Liver (tissue), 9 donors: Measurements from ENCODE around the gene CUL3. TPM values are rescaled to one million over a fixed set of nuclear protein-coding genes. Genes with fewer than 3 reads are reported as not detected.

Source experiments
- DNase-seq: peaks from one replicate; pipeline ENCODE4 v3.0.0-alpha.2; 2017; ENCODE audit warnings: low spot score
- H3K27ac ChIP-seq, 2 donors: one replicate each; pipeline ENCODE4 v1.7.0; 2013; ENCODE audit warnings: inconsistent platforms in 2 of 2, low read length in 2 of 2, control low read depth in 1 of 2, low read depth in 1 of 2, mild to moderate bottlenecking in 1 of 2
- H3K27me3 ChIP-seq, 4 donors: one replicate each; pipeline versions ENCODE4 v1.6.1 to v1.7.0; 2013; ENCODE audit warnings: low read length in 3 of 4, inconsistent platforms in 1 of 4, mild to moderate bottlenecking in 1 of 4, moderate library complexity in 1 of 4; ENCODE audit not compliant: control insufficient read depth in 4 of 4, insufficient read depth in 4 of 4
- H3K36me3 ChIP-seq, 4 donors: one replicate each; pipeline versions ENCODE4 v1.6.1 to v1.7.0; 2013; ENCODE audit warnings: low read length in 3 of 4, mild to moderate bottlenecking in 3 of 4, low read depth in 1 of 4, moderate library complexity in 1 of 4; ENCODE audit not compliant: control insufficient read depth in 4 of 4, insufficient read depth in 3 of 4
- H3K4me1 ChIP-seq, 4 donors: one replicate each; pipeline versions ENCODE4 v1.6.1 to v1.7.0; 2013; ENCODE audit warnings: low read length in 3 of 4, mild to moderate bottlenecking in 3 of 4, moderate library complexity in 1 of 4; ENCODE audit not compliant: control insufficient read depth in 4 of 4, insufficient read depth in 4 of 4
- H3K4me3 ChIP-seq, 3 donors: one replicate each; pipeline versions ENCODE4 v1.6.1 to v1.7.0; 2013; ENCODE audit warnings: low read length in 3 of 3, control low read depth in 1 of 3, low read depth in 1 of 3, mild to moderate bottlenecking in 1 of 3
- H3K9ac ChIP-seq, 2 donors: one replicate each; pipeline ENCODE4 v1.7.0; 2013; ENCODE audit warnings: low read length in 2 of 2, mild to moderate bottlenecking in 2 of 2, moderate library complexity in 2 of 2, control low read depth in 1 of 2, low read depth in 1 of 2
- H3K9me3 ChIP-seq, 4 donors: one replicate each; pipeline versions ENCODE4 v1.6.1 to v1.7.0; 2013; ENCODE audit warnings: low read length in 3 of 4; ENCODE audit not compliant: control insufficient read depth in 4 of 4
- ATF3 ChIP-seq: IDR thresholded peaks from 2 replicates; pipeline ENCODE4 v1.6.1; 2016; ENCODE audit warnings: antibody characterized with exemption
- CTCF ChIP-seq: fragments of 150-350 bp; IDR thresholded peaks from 2 replicates; pipeline ENCODE4 v1.5.1; 2017; ENCODE audit warnings: improper control_type of control experiment, low read depth, low read length; ENCODE audit not compliant: missing input control
- EGR1 ChIP-seq, 2 donors: IDR thresholded peaks; 2 replicates each; pipeline ENCODE4 v1.6.1; 2016 to 2018; ENCODE audit warnings: antibody characterized with exemption in 2 of 2, low read depth in 2 of 2
- FOXA1 ChIP-seq: IDR thresholded peaks from 2 replicates; pipeline ENCODE4 v1.6.1; 2016; ENCODE audit warnings: antibody characterized with exemption
- FOXA2 ChIP-seq: IDR thresholded peaks from 2 replicates; pipeline ENCODE4 v1.6.1; 2016; ENCODE audit warnings: antibody characterized with exemption
- GABPA ChIP-seq, 2 donors: IDR thresholded peaks in 1 of 2; conservative IDR thresholded peaks in 1 of 2; 2 replicates each; pipeline ENCODE4 v1.6.1; 2016; ENCODE audit warnings: antibody characterized with exemption in 2 of 2, mild to moderate bottlenecking in 1 of 2, moderate library complexity in 1 of 2
- HNF4A ChIP-seq, 2 donors: conservative IDR thresholded peaks; 2 replicates each; pipeline ENCODE4 v1.6.1; 2016; ENCODE audit warnings: antibody characterized with exemption in 2 of 2, mild to moderate bottlenecking in 2 of 2
- HNF4G ChIP-seq: IDR thresholded peaks from 2 replicates; pipeline ENCODE4 v1.6.1; 2016; ENCODE audit warnings: antibody characterized with exemption
- JUND ChIP-seq, 2 donors: IDR thresholded peaks; 2 replicates each; pipeline ENCODE4 v1.6.1; 2016; ENCODE audit warnings: antibody characterized with exemption in 2 of 2
- MAX ChIP-seq: IDR thresholded peaks from 2 replicates; pipeline ENCODE4 v1.6.1; 2016; ENCODE audit warnings: antibody characterized with exemption
- NR2F2 ChIP-seq: IDR thresholded peaks from 2 replicates; pipeline ENCODE4 v1.6.1; 2016; ENCODE audit warnings: antibody characterized with exemption
- RAD21 ChIP-seq, 2 donors: IDR thresholded peaks; 2 replicates each; pipeline ENCODE4 v1.6.1; 2016; ENCODE audit warnings: antibody characterized with exemption in 2 of 2, mild to moderate bottlenecking in 2 of 2
- REST ChIP-seq: IDR thresholded peaks from 2 replicates; pipeline ENCODE4 v1.6.1; 2016; ENCODE audit warnings: antibody characterized with exemption, mild to moderate bottlenecking
- RXRA ChIP-seq, 2 donors: IDR thresholded peaks; 2 replicates each; pipeline ENCODE4 v1.6.1; 2017 to 2018; ENCODE audit warnings: antibody characterized with exemption in 2 of 2, mild to moderate bottlenecking in 1 of 2
- SP1 ChIP-seq: IDR thresholded peaks from 2 replicates; pipeline ENCODE4 v1.6.1; 2018; ENCODE audit warnings: antibody characterized with exemption, mild to moderate bottlenecking
- TAF1 ChIP-seq: conservative IDR thresholded peaks from 2 replicates; pipeline ENCODE4 v1.6.1; 2016; ENCODE audit warnings: antibody characterized with exemption, mild to moderate bottlenecking
- YY1 ChIP-seq: IDR thresholded peaks from 2 replicates; pipeline ENCODE4 v1.6.1; 2016; ENCODE audit warnings: antibody characterized with exemption, mild to moderate bottlenecking
- ZBTB33 ChIP-seq: IDR thresholded peaks from 2 replicates; pipeline ENCODE4 v1.6.1; 2016; ENCODE audit warnings: antibody characterized with exemption
- WGBS: extraction: QIAGEN DNeasy Blood & Tissue Kit; methylation state at CpG from one replicate; pipeline ENCODE4 v1.1.7; 2013; 5-methylcytosine and 5-hydroxymethylcytosine counted together
- polyA plus RNA-seq, 2 donors: library from polyadenylated mRNA; stranded (reverse) in 1 of 2; unstranded in 1 of 2; fragments of 200-250 nt in 1 of 2; fragments of >200 nt in 1 of 2; fragmentation: Nextera tagmentation in 1 of 2; extraction: Ambion mirVana in 1 of 2; gene quantifications; one replicate each; pipeline versions ENCODE4 v1.2.1 to v1.2.3, GENCODE V29; 2013 to 2015
- total RNA-seq, 2 donors: library from RNA; depleted of rRNA; stranded (reverse); fragments of >200 nt; gene quantifications; one replicate each; pipeline ENCODE4 v1.2.3, GENCODE V29; 2014
- donor health status: healthy.
- donor health status: healthy.
- donor health status: healthy.
- donor health status: healthy.
- donor health status: healthy.

The CUL3 gene
- total and polyA plus RNA-seq, 4 donors = 24.7 to 48.9 (median 33.1) TPM

- DNase-seq = no peak
- Histone ChIP-seq H3K4me3 (no peak overlapping the region), H3K9me3 (no peaks in the 10 kb centered on the region), H3K9ac (no peak overlapping the region), H3K27me3 (no peaks in the 10 kb centered on the region), H3K36me3 (peaks cover 0 to 3% (median 0%) of the 10 kb centered on the region in 4 donors), H3K4me1 (peaks cover 3 to 8% (median 6%) of the 10 kb centered on the region in 4 donors), H3K27ac (no peak overlapping the region)
- WGBS = 92% methylated on average over 4 of the region's 4 CpGs
- TF ChIP-seq HNF4G (no peak), REST (no peak), JUND (IDR thresholded peaks at IDR 0.05) (no peak), RXRA (IDR thresholded peaks at IDR 0.05) (no peak), FOXA2 (no peak), HNF4A (conservative IDR thresholded peaks at IDR 0.05) (no peak), YY1 (no peak), ZBTB33 (no peak), MAX (no peak), TAF1 (no peak), RAD21 (IDR thresholded peaks at IDR 0.05) (no peak), SP1 (no peak), NR2F2 (no peak), FOXA1 (no peak), CTCF (no peak)
These were observed 22.3 kb downstream of the CUL3 start for GRCh38 chr2:224562831-224563230.

- Histone ChIP-seq H3K27ac (no peak overlapping the region), H3K4me1 (peaks cover 0 to 5% (median 2%) of the 10 kb centered on the region in 4 donors)
- 80% methylated on average over 7 of the region's 7 CpGs for WGBS
- TF ChIP-seq REST (no peak), TAF1 (no peak), SP1 (no peak), EGR1 (IDR thresholded peaks at IDR 0.05; ENCODE audit: low read depth in 2 of 2) (no peak), HNF4G (no peak), FOXA2 (no peak), GABPA (IDR thresholded peaks at IDR 0.05 in 1 of 2, conservative IDR thresholded peaks at IDR 0.05 in 1 of 2) (no peak), ATF3 (no peak), CTCF (no peak)
These were observed 23.7 kb downstream of the CUL3 start for GRCh38 chr2:224561234-224562005.

More at GRCh38 chr2:224561234-224562005, 23.7 kb downstream of the CUL3 start:
- Histone ChIP-seq H3K4me3 (no peak overlapping the region), H3K27me3 (no peaks in the 10 kb centered on the region), H3K36me3 (no peaks in the 10 kb centered on the region), H3K9me3 (no peaks in the 10 kb centered on the region), H3K9ac (no peak overlapping the region)
- DNase-seq = no peak
